HepG2 (cell line): ENCODE measurements around the gene LYSET. TPM values are rescaled to one million over a fixed set of nuclear protein-coding genes. Genes with fewer than 3 reads are reported as not detected.

Experiments
- ADNP ChIP-seq: sonication (generic); formaldehyde crosslinking; IDR thresholded peaks from 2 replicates; pipeline ENCODE4 v1.4.0; 2020; ENCODE audit warnings: missing genetic modification reagents
- BATF2 ChIP-seq: sonication (generic); formaldehyde crosslinking; IDR thresholded peaks from 2 replicates; pipeline ENCODE4 v1.8.0; 2022; ENCODE audit warnings: mild to moderate bottlenecking, missing genetic modification reagents, moderate library complexity
- EED ChIP-seq: sonication (generic); formaldehyde crosslinking; IDR thresholded peaks from 2 replicates; pipeline ENCODE4 v1.5.0; 2020; ENCODE audit warnings: mild to moderate bottlenecking, missing genetic modification reagents
- FOXC1 ChIP-seq: sonication (generic); formaldehyde crosslinking; IDR thresholded peaks from 2 replicates; pipeline ENCODE4 v1.8.0; 2022; ENCODE audit warnings: mild to moderate bottlenecking, missing genetic modification reagents, borderline replicate concordance
- GFI1 ChIP-seq: sonication (generic); formaldehyde crosslinking; IDR thresholded peaks from 2 replicates; pipeline ENCODE4 v1.5.0; 2020; ENCODE audit warnings: missing genetic modification reagents, mild to moderate bottlenecking, borderline replicate concordance
- HIC2 ChIP-seq: sonication (generic); formaldehyde crosslinking; IDR thresholded peaks from 2 replicates; pipeline ENCODE4 v1.9.0; 2022; ENCODE audit warnings: low read depth, missing genetic modification reagents
- MBNL3 ChIP-seq: fragments of 250-450 bp; sonication (Bioruptor Pico); conservative IDR thresholded peaks from 2 replicates; pipeline ENCODE4 v1.8.0; 2022; ENCODE audit warnings: mild to moderate bottlenecking, inconsistent platforms
- MEIS1 ChIP-seq: sonication (generic); formaldehyde crosslinking; IDR thresholded peaks from 2 replicates; pipeline ENCODE4 v1.9.0; 2021; ENCODE audit warnings: mild to moderate bottlenecking, missing genetic modification reagents, moderate library complexity, borderline replicate concordance
- RFX1 ChIP-seq: fragments of 450-650 bp; IDR thresholded peaks from 2 replicates; pipeline ENCODE4 v1.6.1; 2017
- ZBTB40 ChIP-seq, 2 experiments: fragments of 450-650 bp in 1 of 2; sonication (generic) in 1 of 2; formaldehyde crosslinking in 1 of 2; IDR thresholded peaks; 2 replicates each; pipeline versions ENCODE4 v1.6.1 to v1.8.0; 2016 to 2022; ENCODE audit warnings: antibody characterized with exemption in 1 of 2, mild to moderate bottlenecking in 1 of 2, missing genetic modification reagents in 1 of 2
- ZC3H13 ChIP-seq: sonication (generic); formaldehyde crosslinking; IDR thresholded peaks from 2 replicates; pipeline ENCODE4 v1.8.1; 2023; ENCODE audit warnings: mild to moderate bottlenecking, missing genetic modification reagents, moderate library complexity
- ZKSCAN8 ChIP-seq: IDR thresholded peaks from 2 replicates; pipeline ENCODE4 v1.6.1; 2016; ENCODE audit warnings: borderline replicate concordance, missing genetic modification reagents, missing compliant biosample characterization
- polyA plus RNA-seq, 8 experiments: library from polyadenylated mRNA; depleted of rRNA in 3 of 8; stranded (reverse) in 7 of 8; unstranded in 1 of 8; fragments of >200 nt; fragmentation: Illumina TruSeq in 4 of 8; extraction: Trizol in 4 of 8; gene quantifications; 2 replicates each; pipeline versions ENCODE4 v1.2.1 to v1.2.3, GENCODE V29; 2011 to 2016; ENCODE audit warnings: low read depth in 4 of 8, missing spikeins in 1 of 8, mixed read lengths in 1 of 8; ENCODE audit not compliant: insufficient read depth in 1 of 8
- total RNA-seq, 5 experiments: library from RNA; depleted of rRNA; stranded (reverse); fragments of >200 nt; fragmentation: Illumina TruSeq; extraction: Trizol; gene quantifications; 2 replicates each; pipeline ENCODE4 v1.2.3, GENCODE V29; 2016; ENCODE audit warnings: low read depth in 1 of 5
- TF ChIP-seq, protein P1 (sequence below): IDR thresholded peaks from 2 replicates; pipeline ENCODE4 v1.6.1; 2016; ENCODE audit warnings: missing genetic modification reagents, missing compliant biosample characterization
- TF ChIP-seq, protein P2 (sequence below): sonication (generic); formaldehyde crosslinking; IDR thresholded peaks from 2 replicates; pipeline ENCODE4 v1.5.1; 2020; ENCODE audit warnings: mild to moderate bottlenecking, missing genetic modification reagents, moderate library complexity

The LYSET gene
- total and polyA plus RNA-seq, 2 of the 13 experiments (the other 11 are each of a cell fraction or from before 2014, with no cell fraction given), result 19.1 to 36.6 TPM

DNA sequence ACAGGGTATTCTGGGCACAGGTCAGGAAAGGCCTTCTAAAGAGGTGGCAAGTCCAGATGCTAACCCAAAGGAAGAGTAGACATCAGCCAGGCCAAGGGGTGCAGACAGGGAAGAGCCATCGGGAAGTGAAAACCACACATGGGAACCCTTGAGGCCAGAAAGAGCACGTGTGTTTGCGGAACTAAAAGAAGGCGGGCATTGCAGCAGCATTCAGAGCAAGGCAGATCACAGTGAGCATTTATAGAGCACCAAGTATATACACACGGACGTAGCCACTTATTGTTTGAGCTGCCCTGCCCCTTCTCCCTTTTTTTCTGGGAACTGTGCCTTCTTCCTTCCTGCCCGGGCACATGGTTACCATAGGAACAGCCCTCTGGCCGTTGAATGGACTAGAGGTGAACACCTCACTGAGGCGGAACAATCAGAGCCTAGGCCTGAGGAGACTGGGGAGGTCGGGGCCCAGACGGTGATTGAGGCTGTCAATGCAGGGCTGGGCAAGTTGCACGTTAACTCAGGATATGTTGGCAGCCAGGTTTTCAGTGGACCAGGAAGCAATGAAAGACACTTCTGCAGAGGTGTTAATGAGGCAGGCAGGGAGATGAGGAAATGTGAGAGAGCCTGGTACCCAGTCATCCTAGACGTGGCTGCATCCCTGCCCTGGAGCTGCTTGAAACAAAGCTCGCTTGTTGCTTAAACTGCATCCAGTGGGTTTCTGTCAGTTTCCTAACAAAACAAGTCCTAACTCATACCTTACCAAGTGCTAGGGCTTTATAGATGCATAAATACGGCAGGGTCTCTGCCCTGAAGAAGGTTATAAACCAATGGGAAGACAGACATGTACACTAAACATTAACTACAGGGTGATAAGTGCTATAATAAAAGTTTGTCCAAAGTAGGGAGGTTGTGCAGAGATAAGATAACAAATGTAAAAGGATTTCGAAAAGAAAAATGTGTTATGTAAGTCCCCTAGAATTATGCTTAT lies 34.6 kb upstream of the LYSET start (continued):
- no peak for TF ChIP-seq ZBTB40 (IDR thresholded peaks at IDR 0.05)
- no peak for TF ChIP-seq ZBTB40 (CRISPR knock-in tag; IDR thresholded peaks at IDR 0.05)
- peak; percentile 72 for TF ChIP-seq RFX1
- no peak for TF ChIP-seq HIC2 (CRISPR knock-in tag)
- TF ChIP-seq, protein P1, sequence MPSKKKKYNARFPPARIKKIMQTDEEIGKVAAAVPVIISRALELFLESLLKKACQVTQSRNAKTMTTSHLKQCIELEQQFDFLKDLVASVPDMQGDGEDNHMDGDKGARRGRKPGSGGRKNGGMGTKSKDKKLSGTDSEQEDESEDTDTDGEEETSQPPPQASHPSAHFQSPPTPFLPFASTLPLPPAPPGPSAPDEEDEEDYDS (CRISPR knock-in tag), result peak; percentile 43; the same call in 1 of the 2 replicates
- no peak for TF ChIP-seq BATF2 (CRISPR knock-in tag)
- TF ChIP-seq GFI1 (CRISPR knock-in tag), result no peak
- TF ChIP-seq MBNL3 (CRISPR knock-in tag), result no peak
- TF ChIP-seq, protein P2, sequence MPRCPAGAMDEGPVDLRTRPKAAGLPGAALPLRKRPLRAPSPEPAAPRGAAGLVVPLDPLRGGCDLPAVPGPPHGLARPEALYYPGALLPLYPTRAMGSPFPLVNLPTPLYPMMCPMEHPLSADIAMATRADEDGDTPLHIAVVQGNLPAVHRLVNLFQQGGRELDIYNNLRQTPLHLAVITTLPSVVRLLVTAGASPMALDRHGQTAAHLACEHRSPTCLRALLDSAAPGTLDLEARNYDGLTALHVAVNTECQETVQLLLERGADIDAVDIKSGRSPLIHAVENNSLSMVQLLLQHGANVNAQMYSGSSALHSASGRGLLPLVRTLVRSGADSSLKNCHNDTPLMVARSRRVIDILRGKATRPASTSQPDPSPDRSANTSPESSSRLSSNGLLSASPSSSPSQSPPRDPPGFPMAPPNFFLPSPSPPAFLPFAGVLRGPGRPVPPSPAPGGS, result no peak
- no peak for TF ChIP-seq ZC3H13 (CRISPR knock-in tag)
- peak; percentile 86; the same call in 1 of the 2 replicates for TF ChIP-seq MEIS1 (CRISPR knock-in tag)
- no peak for TF ChIP-seq EED
- no peak for TF ChIP-seq FOXC1 (CRISPR knock-in tag)
- TF ChIP-seq ADNP (CRISPR knock-in tag), result no peak
- TF ChIP-seq ZKSCAN8 (CRISPR knock-in tag), result peak; percentile 99
